HepG2 (cell line): ENCODE results near the gene TSHZ2. TPM values are rescaled to one million over a fixed set of nuclear protein-coding genes. Genes with fewer than 3 reads are reported as not detected.

Experiments
- ATF1 ChIP-seq: IDR thresholded peaks from 2 replicates; pipeline ENCODE4 v1.6.1; 2016; ENCODE audit warnings: mild to moderate bottlenecking, control low read depth
- GPBP1L1 ChIP-seq: sonication (generic); formaldehyde crosslinking; IDR thresholded peaks from 2 replicates; pipeline ENCODE4 v1.5.0; 2020; ENCODE audit warnings: mild to moderate bottlenecking, missing genetic modification reagents
- HOXA3 ChIP-seq: sonication (generic); formaldehyde crosslinking; IDR thresholded peaks from 2 replicates; pipeline ENCODE4 v1.5.0; 2020; ENCODE audit warnings: missing genetic modification reagents
- MLLT10 ChIP-seq: sonication (generic); formaldehyde crosslinking; IDR thresholded peaks from 2 replicates; pipeline ENCODE4 v1.4.0; 2020; ENCODE audit warnings: missing genetic modification reagents
- NR1H2 ChIP-seq: sonication (generic); formaldehyde crosslinking; IDR thresholded peaks from 2 replicates; pipeline ENCODE4 v1.8.1; 2022; ENCODE audit warnings: low read depth, missing genetic modification reagents, borderline replicate concordance
- NR2C2 ChIP-seq: sonication (generic); formaldehyde crosslinking; IDR thresholded peaks from 2 replicates; pipeline ENCODE4 v1.4.0; 2020; ENCODE audit warnings: missing genetic modification reagents, mild to moderate bottlenecking, moderate library complexity, borderline replicate concordance
- PHF5A ChIP-seq: IDR thresholded peaks from one replicate; pipeline ENCODE4 v1.6.1; 2018; ENCODE audit warnings: low read depth, missing genetic modification reagents; ENCODE audit not compliant: unreplicated experiment
- SIX1 ChIP-seq: sonication (generic); formaldehyde crosslinking; IDR thresholded peaks from 2 replicates; pipeline ENCODE4 v1.4.0; 2020; ENCODE audit warnings: missing genetic modification reagents, borderline replicate concordance
- TMF1 ChIP-seq: sonication (generic); formaldehyde crosslinking; IDR thresholded peaks from 2 replicates; pipeline ENCODE4 v1.8.1; 2022; ENCODE audit warnings: low read depth, missing genetic modification reagents
- TRIM22 ChIP-seq: fragments of 450-650 bp; IDR thresholded peaks from 2 replicates; pipeline ENCODE4 v1.6.1; 2017
- ZHX2 ChIP-seq, 2 experiments: sonication (generic) in 1 of 2; formaldehyde crosslinking in 1 of 2; IDR thresholded peaks; 2 replicates each; pipeline versions ENCODE4 v1.6.1 to v1.9.0; 2014 to 2022; ENCODE audit warnings: antibody characterized with exemption in 1 of 2, borderline replicate concordance in 1 of 2, inconsistent platforms in 1 of 2, low read depth in 1 of 2, missing genetic modification reagents in 1 of 2
- ZMAT3 ChIP-seq: sonication (generic); formaldehyde crosslinking; conservative IDR thresholded peaks from 2 replicates; pipeline ENCODE4 v1.7.0; 2021; ENCODE audit warnings: missing genetic modification reagents
- ZNF263 ChIP-seq: sonication (generic); formaldehyde crosslinking; IDR thresholded peaks from 2 replicates; pipeline ENCODE4 v1.4.0; 2020; ENCODE audit warnings: missing genetic modification reagents
- ZNF280D ChIP-seq: sonication (generic); formaldehyde crosslinking; IDR thresholded peaks from 2 replicates; pipeline ENCODE4 v1.5.1; 2020; ENCODE audit warnings: mild to moderate bottlenecking, missing genetic modification reagents
- ZNF343 ChIP-seq: sonication (generic); formaldehyde crosslinking; IDR thresholded peaks from 2 replicates; pipeline ENCODE4 v1.4.0; 2020; ENCODE audit warnings: mild to moderate bottlenecking, missing genetic modification reagents
- ZNF446 ChIP-seq: sonication (generic); formaldehyde crosslinking; IDR thresholded peaks from 2 replicates; pipeline ENCODE4 v1.5.0; 2020; ENCODE audit warnings: mild to moderate bottlenecking, missing genetic modification reagents
- ZNF546 ChIP-seq: sonication (generic); formaldehyde crosslinking; conservative IDR thresholded peaks from 2 replicates; pipeline ENCODE4 v1.8.1; 2023; ENCODE audit warnings: mild to moderate bottlenecking, missing genetic modification reagents
- polyA plus RNA-seq, 8 experiments: library from polyadenylated mRNA; depleted of rRNA in 3 of 8; stranded (reverse) in 7 of 8; unstranded in 1 of 8; fragments of >200 nt; fragmentation: Illumina TruSeq in 4 of 8; extraction: Trizol in 4 of 8; gene quantifications; 2 replicates each; pipeline versions ENCODE4 v1.2.1 to v1.2.3, GENCODE V29; 2011 to 2016; ENCODE audit warnings: low read depth in 4 of 8, missing spikeins in 1 of 8, mixed read lengths in 1 of 8; ENCODE audit not compliant: insufficient read depth in 1 of 8
- total RNA-seq, 5 experiments: library from RNA; depleted of rRNA; stranded (reverse); fragments of >200 nt; fragmentation: Illumina TruSeq; extraction: Trizol; gene quantifications; 2 replicates each; pipeline ENCODE4 v1.2.3, GENCODE V29; 2016; ENCODE audit warnings: low read depth in 1 of 5

Gene TSHZ2
- total and polyA plus RNA-seq, 2 of the 13 experiments (the other 11 are each of a cell fraction or from before 2014, with no cell fraction given) = 0.01 TPM; not detected in 1

- TF ChIP-seq GPBP1L1 (CRISPR knock-in tag) (no peak), ZNF263 (CRISPR knock-in tag) (peak; percentile 89), SIX1 (CRISPR knock-in tag) (peak; percentile 82; the same call in 1 of the 2 replicates), ZNF446 (CRISPR knock-in tag) (no peak), ZMAT3 (CRISPR knock-in tag) (no peak), MLLT10 (CRISPR knock-in tag) (no peak), TRIM22 (no peak), TMF1 (no peak), ZHX2 (IDR thresholded peaks at IDR 0.05; ENCODE audit: low read depth) (no peak), ZHX2 (CRISPR knock-in tag; IDR thresholded peaks at IDR 0.05; ENCODE audit: borderline replicate concordance) (no peak), PHF5A (CRISPR knock-in tag) (no peak), ZNF280D (CRISPR knock-in tag) (peak; percentile 80; the same call in 1 of the 2 replicates), NR2C2 (peak; percentile 67), ZNF343 (CRISPR knock-in tag) (no peak), ATF1 (CRISPR knock-in tag) (no peak), HOXA3 (peak; percentile 42; the same call in 1 of the 2 replicates), NR1H2 (CRISPR knock-in tag) (no peak), ZNF546 (CRISPR knock-in tag) (no peak)
Observed at GRCh38 chr20:53077373-53078205, 105.4 kb downstream of the TSHZ2 start (continued).
